GM18502 (cell line): ENCODE results near the gene H1-8.

Experiments
- ATAC-seq: cut with Tn5 transposase; IDR thresholded peaks from one replicate; pipeline ENCODE4 v1.9.1; 2021; ENCODE audit warnings: mild to moderate bottlenecking; ENCODE audit not compliant: unreplicated experiment, poor library complexity

Gene H1-8

DNA sequence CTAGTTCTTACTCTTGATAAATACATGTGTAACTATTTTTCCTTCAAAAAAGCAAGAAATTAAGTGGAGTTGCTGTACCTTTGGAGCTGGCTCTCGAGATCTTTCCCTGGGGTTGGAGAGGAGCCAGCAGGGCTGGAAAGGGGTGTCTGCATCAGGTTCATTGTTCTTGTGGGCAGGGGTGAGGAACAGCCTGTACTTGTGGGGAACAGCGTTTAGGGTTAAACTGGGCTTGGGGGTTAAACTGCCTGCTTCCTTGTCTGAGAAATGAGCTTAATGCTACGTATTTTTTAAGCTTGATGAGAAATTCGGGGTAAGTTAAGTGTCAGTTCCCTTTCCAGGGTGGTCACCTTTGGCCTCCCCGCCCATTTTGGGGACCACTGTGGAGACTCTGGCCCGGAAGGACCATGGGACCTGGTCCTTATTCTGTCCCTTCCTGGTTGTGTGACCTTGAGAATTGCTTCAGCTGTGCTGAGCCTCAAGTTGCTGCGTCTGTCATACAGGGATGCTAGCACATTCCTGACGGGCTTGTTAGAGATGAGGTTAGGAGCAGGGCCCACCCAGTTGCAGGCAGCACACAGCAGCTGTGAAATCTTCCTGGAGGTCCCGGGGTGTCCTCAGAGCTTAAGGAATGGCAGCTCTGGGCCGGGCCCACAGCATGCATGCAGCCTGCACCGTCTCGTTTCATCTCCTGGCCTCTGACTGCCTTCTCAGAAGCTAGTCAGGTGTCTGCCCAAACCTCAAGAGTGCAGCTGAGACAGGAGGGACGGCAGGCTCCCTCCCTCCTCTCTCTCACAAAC is 11.6 kb downstream of the H1-8 start:
- no peak for ATAC-seq

DNA sequence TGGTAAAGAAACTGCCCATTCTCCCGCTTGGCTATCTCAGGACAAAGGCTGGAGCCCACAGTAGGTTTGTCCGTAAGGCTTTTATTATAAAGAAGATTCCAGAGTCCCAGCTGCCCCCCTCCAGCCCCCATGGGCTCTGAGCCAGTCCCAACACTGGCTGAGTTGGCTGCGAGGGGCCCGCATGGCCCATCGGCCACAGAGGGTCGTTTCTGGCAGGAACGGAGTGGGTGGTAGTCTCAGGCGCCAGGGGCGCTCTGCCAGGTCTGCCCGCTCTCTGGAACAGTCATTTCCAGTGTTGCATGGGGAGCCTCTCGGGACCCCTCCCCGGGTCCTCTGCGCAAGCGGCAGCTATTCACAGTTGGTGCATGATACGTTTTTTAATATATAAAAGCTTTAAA is 12.2 kb downstream of the H1-8 start:
- no peak for ATAC-seq

DNA sequence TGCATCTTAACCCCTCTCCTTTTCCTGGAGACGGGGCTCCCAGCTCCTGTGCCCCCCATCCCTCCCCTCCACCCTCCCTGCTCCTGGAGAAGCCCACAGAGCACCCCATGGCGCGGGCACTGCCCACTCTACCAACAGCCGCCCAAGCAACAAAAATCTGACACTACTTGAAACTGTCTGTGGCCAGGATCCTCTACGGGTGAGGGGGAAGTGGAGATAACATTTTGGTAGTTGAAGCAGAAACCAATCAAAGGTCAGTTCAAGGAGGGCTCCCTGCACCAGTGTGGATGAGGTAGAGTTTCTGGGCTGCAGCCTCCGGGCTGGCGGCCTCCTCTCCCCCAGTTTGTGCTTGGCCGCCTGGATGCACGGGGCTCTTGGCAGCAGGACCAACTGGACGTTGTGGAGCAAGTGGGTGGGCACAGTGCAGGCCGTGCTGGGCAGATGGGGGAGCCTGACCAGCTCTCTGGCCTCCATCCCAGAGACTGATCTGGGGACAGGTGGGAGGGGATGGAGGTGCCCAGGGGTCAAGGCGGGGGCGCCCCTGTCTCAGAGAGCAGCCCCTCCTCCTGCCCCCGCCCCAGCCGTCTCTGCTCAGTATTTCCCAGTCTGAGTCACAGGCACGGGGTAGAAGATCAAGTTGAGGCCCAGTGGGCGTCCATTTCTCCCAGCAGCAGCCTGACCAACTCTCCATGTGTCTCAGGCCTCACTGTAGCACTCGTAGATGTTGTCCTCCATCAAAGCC is 12.8 kb downstream of the H1-8 start:
- ATAC-seq, result no peak

DNA sequence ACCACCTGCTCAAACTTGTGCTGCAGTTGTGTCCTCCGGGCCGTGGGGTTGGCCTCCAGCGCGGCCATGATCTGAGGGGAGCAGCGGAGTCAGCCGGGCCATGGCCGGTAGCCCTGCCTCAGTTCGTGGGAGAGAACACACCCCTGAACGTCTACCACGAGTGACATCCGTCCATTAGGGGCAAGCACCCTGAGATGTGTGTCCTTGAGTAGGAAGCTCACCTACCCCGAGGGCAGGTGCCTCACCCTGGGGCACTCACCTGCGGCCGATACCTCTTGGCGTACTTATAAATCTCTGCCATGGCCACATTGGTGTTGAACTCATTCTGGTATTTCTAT is 13.4 kb downstream of the H1-8 start:
- no peak for ATAC-seq

DNA sequence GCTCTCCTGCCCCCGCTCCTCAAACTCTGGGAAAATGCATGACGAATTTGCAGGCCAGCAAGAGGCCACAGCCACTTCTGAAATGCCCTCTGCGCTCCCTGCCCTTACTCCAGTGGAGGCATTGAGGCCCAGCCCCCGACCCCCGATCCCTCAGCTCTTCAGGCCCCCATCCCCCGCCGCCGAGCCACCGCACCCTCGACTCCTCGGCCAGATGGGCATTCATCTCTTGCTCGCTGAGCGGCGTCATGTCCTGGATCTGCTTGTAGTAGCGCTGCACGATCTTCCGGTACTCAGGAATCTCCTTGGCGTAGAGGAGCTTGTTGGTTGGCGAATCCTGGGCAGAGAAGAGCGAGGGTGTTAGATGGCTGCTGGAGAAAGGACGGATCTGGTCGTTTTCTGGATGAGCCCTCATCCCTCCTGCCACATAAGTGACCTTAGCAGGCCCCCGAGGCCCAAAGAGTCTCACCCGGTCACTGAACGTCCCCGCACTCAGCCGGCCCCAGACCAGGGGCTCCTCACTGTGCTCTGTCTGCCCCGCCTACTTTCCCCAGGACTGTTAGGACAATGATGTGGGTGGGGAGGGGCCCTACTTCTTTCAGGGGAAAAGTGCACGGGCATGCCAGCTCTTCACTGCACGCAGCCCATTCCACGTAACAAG is 14.0 kb downstream of the H1-8 start:
- ATAC-seq, result no peak

DNA sequence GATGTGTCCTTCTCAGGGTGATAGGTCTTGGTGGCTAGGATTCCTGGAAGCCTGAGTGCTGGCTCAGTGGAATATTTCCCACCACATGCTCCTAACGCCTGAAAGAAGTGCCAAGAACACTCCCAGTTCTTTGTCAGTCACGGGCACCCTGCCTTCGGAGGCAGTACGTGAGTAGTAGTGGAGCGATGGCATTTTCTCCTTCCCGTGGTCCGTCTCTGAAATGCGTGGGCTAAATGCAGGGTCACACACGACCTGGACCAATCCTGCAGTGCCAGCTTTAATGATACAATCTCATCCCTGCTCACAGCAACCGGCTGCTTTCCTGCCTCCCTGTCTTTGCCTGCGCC is 14.5 kb downstream of the H1-8 start:
- ATAC-seq, result no peak

DNA sequence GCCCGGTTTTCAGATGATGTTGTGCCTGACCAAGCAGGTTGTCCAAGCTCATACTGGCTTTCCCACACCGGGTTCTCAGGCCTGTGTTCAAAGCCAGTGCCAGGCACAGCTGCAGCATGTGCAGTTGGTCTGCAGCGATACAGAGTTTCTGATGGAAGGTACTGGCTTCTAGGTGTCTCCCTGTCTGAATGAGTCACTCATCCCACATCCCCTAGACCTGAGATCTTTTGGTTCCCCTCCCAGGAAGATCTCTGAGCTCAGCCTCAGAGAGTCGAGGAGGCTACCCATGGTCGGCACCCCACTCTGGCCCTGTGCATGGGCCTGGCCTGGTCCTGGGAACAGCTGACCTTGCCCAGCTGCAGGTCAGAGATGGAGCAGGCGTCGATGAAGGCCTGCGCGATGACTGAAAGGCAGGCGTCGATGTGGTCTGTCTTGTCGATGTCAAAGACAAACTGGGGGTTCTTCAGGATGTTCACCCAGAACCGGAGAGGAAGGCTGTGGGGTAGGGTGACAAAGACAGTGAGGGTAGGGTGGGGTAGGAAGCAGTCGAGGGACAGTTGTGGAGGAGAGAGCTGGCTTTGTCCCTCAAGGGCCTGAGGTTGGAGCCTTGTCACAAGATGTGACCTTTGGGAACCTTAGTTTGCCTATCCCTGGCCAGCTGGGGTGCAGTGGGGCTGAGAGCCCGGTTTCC is 15.3 kb downstream of the H1-8 start:
- ATAC-seq, result no peak

DNA sequence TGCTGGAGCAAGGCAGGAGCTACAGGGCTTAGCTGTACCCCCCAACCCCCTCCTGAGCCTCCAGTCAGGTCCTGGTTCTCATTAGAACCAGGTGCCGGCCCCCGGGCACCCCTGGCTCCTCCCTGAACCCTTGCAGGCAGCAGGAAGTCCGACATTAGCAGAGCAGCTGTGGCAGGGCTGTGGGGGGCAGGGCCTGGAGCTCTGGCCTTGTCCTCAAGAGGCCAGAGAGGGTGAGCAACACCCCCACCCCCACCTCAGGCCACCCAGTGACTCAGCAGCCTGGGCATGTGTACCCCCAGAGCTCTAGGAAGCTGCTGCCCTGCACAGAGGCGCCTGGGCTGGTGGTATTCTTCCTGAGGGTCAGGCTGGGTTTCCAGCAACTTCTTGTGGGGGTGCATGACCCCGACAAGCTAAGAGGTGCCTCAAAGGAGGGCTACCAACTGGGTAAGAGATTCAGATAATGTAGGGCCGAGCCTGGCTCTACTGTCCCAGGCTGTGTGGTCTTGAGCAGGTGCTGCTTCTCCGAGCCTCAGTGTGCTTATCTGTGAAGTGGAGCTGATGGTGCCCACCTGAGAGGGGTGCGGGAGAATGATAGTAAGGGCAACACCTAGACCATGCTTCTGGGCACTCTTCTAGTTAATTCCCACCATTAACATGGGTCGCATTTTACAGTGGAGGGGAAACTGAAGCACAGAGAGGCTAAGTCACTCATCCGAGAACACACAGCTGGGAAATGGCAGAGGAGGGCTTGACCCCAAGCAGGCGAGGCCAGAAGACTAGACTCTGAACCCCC is 16.0 kb downstream of the H1-8 start:
- no peak for ATAC-seq

DNA sequence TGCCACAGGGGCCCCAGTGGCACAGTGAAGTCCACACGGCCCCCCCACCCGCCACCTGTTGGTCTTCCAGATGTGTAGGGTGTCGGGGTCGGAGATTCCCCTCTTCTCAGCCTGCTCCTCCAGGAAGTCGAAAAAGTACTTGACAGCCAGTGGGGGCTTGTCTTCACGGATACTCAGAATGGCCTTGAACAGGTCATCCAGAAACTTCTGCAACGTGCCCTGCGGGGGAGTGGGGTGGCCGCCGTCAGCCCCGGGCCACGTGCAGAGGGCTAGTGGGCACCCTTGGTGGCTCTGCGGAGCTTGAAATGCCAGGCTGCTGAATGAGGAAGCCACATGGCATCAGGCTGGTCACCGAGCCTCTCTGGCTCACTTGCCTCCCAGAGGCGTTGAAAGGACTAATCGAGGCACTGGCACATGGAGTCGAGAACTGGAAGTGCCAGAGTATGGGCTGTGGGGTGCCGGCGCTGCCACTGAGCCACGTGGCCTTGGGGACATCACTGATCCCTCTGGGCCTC is 16.6 kb downstream of the H1-8 start:
- ATAC-seq, result no peak

DNA sequence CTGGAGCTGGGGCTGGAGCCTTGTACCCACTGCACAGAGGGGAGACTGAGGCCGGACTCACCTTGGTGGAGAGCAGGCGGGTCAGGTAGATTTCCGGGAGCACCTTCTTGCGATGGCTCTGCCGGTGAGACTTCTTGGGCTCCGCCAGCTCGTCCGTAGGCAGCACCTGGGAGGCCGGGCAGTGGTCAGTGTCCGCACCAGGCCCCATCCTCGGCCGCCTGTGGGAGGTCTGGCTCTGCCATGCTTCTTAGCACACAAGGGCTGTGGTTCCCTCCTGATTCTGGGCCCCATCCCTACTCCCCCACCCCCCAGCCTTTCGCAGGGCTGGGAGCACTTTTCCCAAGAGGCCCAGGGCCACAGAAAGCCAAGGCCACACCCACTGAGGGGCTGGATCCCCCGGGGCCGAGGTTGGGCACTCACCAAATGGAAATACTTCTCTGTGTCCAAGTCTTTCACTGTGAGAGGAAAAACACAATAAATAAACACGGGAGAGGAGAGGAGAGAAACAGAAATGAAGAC is 17.4 kb downstream of the H1-8 start:
- no peak for ATAC-seq

DNA sequence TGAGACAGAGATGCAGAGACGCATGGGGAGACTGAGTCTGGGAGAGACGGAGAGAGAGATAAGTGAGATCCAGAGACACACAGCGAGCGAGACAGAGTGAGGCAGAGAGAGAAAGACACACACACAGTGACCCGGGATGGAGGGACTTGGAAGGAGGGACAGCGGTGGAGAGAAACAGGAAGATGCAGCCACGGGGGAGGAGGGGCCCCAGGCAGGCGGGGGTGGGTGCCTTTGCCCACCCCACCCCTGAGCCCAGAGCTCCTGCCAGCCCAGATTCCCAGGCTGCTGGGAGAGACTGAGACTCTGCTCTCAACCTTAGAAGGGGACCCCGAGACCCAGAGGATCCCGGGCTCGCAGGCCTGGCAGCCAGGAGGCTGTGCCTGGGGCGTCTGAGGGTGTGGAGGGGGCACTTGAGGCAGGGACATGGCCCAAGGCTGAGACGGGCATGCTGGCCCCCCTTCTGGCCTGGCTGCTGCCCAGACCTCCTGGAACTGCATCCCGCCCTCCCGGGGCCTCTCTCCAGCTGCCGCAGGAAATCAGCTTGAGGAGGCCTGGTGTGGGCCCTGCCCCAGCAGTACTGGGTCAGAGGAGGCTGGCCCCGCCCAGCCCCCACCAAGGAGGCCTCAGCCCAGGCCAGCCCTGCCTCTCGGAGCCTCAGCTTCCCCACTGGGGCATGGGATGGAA is 18.1 kb downstream of the H1-8 start:
- ATAC-seq, result no peak

DNA sequence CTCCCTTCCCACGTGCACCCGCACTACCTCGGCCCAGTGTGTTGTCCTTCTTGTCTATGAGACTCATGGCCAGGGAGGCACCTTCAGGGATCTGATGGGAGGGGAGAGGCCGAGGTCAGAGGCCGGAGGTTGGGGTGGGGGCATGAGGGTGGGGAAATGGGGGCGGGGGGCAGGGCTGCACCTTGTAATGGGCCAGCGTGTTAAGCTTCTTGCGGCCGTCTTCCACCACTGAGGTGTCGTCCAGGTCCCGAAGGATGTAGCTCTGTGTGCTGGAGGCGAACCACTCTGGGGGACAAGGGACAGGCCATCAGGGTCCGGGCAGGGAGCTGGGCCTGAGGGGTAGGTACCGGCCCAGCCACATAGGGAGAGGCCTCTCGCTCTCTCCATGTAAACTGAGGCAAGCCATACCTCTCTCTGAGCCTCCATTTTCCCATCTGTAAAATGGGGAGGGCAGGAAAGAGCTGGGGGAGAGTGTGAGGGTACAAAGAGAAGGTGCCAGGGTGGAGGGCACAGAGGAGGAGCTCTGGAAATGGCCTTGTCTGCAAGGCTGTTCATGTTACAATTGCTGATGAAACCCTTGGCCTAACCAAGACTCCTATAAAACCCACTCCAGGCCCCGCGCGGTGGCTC is 18.8 kb downstream of the H1-8 start:
- ATAC-seq, result no peak

DNA sequence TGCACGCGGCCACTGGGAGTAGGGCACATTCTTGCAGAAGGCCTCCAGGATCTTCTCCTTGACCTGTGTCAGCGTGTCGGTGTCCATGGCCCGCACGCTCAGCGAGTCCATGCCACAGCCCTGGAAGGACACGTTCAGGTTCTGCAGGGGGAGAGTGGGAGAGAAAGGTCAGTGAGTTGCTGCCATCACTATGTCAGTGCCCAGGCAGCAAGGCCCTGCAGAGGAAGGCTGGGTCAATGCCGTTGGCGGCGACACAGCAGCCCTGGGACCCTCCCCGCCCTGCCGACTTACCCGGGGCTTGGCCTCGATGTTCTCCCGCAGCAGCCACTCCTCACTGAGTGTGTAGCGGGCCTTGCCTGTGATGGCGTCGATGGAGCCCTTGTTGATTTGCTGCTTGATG is 19.8 kb downstream of the H1-8 start:
- ATAC-seq, result no peak

DNA sequence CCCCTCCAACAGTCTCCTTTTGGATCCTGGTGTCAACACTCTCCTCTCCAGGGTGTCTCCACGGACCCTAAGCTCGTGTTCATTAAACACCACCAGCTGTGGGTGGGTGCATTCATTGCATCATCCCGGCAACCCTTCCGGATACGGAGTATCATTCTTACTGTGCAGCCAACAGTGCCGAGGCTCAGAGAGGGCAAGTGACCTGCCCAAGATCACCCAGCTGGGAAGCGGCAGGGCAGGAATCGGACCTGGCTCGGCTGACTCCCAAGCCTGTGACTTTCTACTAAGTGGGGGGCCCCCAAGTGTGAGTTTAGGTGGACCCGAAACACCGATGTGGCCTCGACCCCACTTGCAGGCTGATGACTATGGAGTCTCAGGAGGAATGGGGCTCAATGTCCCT is 20.4 kb downstream of the H1-8 start:
- no peak for ATAC-seq

DNA sequence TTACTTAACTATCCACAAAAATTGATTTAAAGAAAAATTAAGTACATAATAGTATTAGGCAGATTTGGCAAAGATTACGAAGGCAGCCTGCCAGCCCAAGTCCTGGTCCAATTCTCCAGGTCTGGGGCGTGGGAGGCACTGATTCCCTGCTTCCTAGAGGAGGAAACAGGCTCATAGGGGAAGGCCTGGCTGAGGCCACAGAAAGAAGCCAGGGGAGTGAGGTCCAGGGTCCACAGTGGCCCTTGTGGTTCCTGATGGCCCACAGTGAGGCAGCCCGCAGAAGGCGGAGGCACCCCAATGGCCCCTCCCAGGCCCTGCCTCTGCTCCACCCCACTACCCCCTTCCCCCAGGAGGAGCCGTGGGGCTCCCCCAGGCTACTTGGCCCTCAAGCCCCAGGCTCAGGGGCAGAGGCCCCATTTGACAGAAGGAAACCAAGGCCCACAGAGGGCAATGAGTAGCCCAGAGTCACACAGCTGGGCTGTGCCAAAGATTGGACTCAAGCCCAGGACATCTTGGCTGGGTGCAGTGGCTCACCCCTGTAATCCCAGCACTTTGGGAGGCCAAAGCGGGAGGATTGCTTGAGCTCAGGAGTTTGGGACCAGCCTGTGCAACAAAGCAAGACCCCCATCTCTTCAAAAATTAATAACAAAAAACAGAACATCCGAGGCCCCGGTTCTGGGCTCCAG is 21.0 kb downstream of the H1-8 start:
- no peak for ATAC-seq

DNA sequence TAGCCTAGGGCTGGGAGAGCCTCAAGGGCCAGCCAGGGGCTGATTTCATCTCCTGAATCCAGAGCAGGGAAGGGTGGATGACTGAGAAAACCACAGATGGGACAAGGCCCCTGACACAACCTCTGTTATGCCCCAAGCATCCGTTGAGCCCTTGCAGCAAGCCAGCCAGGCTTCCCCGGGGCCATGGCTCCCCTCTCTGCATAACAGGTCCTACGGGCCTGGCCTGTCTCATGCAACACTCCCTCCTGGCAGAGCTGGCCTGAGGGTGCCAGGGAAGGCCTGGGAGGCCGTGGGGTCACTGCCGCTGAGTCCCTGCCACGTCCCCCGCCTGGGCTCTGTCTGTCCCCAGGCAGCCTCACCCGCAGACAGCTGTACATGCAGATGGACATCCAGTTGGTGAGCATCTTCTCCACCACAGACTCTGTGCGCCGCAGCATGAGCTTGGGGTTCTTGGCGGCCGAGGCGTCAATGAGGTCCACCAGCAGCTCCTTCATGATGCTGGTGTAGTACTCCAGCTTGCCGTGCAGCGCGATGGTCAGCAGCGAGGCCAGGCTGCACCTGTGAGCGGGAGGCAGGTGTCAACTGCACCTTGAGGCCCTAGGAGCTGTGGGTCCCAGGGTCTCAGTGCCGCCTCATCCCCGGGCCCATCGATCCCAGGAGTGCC is 22.1 kb downstream of the H1-8 start:
- ATAC-seq, result no peak

DNA sequence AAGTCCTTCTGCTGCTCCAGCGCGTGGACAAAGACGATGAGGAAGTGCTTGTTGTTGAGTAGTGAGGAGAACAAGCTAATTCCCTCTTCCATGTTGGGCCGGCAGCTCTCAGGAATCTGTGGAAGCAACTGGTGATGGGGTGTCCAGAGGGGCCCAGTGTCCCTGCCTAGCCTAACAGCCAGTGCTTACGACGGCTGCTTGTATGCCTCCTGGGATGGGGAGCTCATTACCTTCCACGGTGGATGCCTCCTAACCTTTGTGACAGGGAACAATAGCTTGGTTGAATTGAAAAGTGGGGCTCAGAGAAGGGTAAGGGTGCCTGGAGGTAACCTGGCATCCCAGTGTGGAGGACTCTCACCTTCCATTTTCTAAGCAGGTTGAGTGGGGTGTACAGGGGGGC is 22.9 kb downstream of the H1-8 start:
- no peak for ATAC-seq

DNA sequence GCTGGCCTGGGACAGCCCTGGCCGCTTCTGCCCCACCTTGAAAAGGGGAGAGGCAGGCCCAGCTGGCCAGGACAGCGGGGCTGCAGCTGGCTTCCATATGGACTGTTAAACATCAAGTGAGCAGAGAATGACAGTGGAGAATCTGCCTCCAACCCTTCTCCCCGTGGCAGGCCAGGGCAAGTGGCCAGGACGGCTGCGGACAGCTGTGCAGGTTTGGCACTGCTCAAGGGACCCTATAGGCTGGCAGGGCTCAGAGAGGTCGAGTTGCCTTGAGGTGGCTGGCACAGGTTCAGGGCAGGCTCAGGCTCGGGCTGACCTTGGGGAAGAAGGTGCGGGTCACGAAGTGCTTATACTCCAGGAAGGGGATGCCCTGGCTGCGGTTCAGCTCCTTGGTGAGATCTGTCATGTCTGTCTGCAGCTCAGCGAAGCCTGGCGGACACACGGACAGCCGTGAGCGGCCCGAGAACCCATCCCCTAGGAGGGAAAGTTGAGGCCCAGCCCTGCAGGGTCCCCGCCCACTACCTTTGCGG is 24.3 kb downstream of the H1-8 start:
- no peak for ATAC-seq
